ENCODE measurements around the gene FAM162A.

- TF ChIP-seq CTCF (IDR thresholded peaks at IDR 0.05), result peak in 1 of 3 experiments; percentile 28
- no peak for TF ChIP-seq POLR2A (IDR thresholded peaks at IDR 0.05; ENCODE audit: low read depth)
- no peak for TF ChIP-seq POLR2AphosphoS5 (IDR thresholded peaks at IDR 0.05)
- no peak for TF ChIP-seq EP300 (IDR thresholded peaks at IDR 0.05)
Observed at GRCh38 chr3:122356402-122356801, 27.6 kb upstream of the FAM162A start.
